Activated CD4-positive, alpha-beta T cell treated with anti-CD3 and anti-CD28 coated beads for 24 hours (primary cell): ENCODE measurements around the gene GSTM1.

Experiments
- DNase-seq, 2 donors: peaks; one replicate each; pipeline ENCODE4 v3.0.0-alpha.2; 2020; ENCODE audit warnings: low read depth in 2 of 2

Gene GSTM1

DNA sequence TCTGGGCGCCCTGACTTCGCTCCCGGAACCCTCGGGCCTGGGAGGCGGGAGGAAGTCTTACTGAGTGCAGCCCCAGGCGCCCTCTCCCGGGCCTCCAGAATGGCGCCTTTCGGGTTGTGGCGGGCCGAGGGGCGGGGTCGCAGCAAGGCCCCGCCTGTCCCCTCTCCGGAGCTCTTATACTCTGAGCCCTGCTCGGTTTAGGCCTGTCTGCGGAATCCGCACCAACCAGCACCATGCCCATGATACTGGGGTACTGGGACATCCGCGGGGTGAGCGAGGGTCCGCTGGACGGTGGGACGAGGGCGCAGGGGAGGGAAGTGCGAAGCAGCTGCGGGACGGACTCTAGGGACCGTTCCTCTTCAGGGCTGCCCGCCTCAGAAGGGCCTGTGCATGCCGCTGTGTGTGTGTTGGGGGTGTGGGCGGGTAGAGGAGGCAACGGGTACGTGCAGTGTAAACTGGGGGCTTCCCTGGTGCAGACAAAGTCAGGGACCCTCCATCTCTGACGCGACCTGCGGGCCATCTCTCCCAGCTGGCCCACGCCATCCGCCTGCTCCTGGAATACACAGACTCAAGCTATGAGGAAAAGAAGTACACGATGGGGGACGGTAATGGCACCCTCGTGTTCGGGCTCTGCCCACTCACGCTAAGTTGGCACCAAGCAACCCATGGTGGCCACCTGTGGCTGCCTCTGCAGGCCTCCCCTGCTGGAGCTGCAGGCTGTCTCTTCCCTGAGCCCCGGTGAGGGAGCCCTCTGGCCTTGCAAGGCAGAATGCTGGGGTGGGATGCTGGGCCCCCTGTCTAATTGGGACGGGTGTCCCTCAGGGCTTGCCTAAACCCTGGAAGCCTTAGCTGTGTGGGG lies at the start of gene GSTM1:
Gene GSTM1 (plus strand): TSS at position 177 of the 859 bp plus-strand sequence. CDS start 57 bp downstream, at position 234.
- peak in 1 of 2 donors; percentile 71 for DNase-seq

DNA sequence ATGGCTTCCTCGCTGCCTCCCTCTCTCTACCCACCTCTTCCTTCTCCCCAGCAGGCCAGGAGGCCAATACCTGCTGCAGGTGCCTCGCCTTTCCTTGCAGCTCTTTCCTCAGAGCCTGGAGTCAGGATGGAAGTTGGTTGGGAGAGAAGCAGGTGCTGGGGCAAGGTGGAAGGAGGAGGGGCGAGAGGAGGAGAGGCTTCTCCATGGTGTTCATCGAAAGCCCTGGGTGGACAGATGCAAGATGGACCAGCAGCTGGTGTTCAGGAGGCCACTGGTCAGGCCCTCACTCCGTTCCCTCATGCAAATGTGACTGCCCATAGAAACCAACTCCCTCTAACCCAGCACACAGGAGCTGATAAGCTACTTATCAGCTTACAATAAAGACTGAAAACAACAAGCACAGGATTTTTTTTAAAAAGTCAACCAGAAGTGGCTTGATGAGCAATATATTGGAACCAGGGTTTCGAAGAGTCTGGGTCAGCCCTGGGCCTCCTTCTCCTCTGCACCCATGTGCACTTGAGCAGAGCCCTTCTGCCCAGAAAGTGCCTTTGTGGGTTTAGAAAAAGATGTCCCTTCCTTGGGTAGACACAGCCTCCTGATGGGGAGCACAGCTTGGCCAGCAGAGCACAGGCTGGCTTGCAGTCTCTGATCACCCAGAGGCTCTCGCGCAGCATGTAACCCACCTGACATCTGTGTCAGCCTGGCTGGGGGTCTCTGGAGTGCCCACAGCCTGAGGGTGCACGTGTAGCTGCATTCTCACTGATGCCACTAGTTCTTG lies 48.4 kb upstream of the GSTM1 start:
- no peak for DNase-seq

DNA sequence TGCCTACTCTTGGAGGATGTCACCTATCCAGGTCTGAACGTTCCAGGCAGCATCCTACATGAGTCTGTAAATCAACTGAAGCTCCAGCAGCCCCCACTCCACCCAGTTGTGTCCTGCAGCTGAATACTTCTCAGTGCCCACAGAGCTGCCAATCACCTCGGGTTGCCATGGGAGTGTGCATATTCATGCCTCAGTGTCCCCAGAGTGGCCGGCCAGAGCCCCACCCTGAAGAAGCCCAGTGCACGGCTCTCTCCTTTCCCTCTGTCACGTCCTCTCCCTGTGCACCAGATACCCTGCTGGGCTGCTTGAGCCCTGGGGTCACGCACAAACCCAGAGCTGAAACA lies 47.8 kb upstream of the GSTM1 start:
- DNase-seq, result no peak

DNA sequence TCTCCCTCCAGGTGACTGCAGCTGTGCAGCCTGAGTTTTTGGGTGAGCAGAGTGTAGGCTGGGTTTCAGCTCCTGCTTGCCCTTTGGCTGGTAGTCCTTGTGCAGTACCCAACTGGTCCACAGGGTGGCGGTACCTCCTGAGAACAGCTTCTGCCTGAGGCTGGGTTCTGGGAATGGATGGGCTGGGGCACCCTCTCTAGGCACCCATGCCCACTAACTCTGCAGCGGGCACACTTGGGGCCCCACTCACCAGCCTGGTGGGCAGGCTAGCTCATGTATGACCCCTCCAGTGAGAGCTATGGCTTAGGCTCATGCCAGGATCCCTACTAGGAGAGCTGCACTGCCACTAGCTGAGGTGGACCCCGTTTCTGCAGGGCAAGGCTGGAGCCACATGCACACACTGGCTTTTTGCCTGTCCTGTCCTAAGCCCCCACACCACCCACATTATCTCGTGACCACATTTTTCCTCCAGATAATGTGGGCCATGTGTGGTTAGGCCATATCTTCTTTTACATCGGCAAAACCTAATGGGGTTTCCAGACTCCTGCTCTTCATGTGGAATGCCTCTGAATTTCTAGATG lies 47.2 kb upstream of the GSTM1 start:
- peak; percentile 92 to 94 for DNase-seq

DNA sequence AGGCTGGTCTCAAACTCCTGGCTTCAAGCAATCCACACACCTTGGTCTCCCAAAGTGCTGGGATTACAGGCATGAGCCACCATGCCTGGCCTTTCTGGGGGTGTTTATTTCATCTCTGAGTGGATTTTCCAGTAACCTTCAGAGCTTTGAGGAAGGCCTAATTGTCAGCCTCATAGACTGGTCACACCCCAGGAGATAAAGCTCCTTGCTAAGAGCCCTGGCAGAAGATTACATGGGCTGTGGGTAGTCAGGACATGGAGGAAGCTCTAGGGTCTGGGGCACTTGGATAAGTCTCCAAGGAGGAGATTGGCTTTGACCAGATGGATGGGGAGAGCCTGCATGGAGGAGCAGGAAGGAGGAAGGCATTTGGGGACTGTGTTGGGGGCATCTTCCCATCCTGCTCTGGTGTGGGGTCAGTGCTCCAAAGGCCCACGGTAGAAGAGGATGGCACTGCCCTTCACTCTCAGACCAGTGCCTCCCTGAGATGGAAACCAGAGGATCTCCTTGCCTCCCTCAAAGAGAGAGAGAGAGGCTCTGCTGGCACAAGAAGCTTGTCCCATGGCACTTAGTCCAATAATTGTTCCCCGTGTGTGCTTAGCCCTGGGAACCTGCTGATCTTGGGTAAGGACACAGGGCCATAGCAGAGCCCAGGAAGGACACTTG lies 46.4 kb upstream of the GSTM1 start:
- DNase-seq, result no peak

DNA sequence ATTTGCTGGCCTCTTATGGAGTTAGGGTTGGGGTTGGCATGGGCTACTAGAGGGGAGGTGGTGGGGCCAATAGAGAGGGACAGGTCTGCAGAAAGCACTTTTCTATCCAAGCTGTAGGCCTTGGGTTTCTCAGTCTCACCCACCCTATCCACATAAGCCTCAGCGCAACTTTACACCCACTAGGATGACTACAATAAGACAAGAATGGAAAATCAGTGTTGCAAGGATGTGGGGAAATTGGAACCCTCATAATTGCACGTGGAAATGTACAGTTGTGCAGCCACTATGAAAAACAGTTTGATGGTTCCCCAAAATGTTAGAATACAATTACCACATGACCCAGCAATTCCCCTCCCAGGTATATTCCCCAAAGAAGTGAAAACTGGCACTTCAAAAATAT lies 45.8 kb upstream of the GSTM1 start:
- no peak for DNase-seq

DNA sequence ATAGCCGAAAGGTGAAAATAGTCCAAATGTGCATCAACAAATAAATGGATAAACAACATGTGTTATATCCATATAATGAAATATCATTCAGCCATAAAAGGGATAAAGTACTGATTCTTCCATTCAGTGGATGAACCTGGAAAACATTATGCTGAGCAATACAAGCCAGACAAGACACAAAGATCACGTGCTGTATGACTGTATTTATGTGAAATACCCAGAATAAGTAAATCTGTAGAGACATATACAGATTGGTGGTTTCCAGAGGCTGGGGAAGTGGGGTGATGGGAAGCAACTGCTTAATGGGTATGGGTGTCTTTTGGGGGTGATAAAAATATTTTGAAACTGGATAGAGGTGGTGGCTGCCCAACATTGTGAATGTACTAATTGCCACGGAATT lies 45.0 kb upstream of the GSTM1 start:
- no peak for DNase-seq

DNA sequence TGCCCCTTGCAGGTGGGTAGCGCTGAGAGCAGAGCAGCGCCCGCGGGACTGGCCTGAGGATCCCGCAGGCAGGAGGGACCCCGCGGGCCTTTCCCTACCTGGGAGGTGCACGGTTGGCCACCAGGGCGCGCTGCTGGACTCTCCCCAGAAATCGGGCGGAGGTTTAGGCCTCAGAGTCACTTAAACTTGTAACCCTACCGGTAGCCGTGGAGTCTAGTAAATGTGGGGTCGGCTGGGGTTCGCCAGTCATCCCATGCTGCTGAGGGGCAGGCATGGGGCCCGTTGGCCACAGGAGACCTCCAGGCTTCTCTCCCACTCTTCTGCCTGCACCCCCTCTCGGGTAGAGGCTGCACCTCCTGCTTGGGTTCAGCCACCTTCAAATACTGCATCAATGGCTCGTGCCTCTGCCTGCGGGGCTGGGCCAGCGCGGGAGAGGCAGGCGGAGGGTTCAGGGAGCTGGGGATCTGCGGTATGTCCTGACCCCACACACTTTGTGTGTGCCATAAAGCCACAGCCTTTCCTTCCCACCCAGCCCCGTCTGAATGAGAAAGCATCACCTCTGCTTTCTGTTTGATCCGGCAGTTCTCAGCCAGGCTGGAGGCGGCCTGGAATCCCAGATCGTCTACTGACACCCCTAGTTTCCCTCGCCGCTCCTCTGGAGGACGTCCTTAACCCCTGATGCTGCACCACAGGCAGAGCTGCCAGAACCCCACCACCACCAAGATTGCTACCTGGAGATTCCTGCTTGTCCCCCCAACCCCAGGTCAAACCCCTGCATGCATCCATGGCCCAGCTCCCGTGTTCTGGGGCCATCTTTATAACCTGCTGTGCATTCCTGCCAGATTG lies 44.0 kb upstream of the GSTM1 start:
- peak; percentile 87 to 88 for DNase-seq

DNA sequence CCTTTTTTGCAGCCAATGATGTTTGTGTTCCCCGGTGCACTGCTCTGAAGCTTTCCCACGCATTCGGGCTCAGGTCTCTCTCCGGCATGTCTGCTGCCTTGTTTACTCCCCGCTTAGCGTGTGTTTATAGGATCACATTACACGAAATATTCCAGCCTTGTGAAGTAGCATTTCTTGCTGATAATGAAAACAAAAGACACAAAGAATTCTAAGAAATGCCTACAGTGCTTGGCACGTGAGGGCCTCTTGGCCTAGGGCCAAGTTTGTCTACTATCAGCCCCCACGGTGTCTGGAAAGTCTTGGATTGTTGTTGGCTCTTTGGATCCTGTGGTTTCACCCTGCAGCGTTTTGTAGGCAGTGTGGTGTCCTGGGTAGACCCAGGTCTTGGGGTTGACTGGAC lies 42.9 kb upstream of the GSTM1 start:
- DNase-seq, result no peak

DNA sequence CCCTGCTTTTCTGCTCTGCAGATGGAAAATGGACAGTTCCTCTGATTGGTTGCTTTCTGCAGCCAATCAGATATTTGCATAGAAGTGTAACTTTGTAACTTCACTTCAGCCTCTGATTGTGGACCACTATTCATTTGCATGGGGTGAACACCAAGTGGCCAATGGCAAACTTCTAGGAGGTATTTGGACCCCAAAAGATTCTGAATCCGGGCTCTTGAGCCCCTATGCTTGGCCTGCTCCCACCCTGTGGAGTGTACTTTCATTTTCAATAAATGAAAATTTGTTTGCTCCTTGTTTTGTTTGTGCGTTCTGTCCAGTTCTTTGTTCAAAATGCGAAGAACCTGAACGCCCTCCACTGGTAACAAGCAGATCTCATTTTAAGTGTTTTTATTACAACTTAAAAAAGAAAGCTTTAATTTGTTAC lies 38.1 kb upstream of the GSTM1 start:
- no peak for DNase-seq

DNA sequence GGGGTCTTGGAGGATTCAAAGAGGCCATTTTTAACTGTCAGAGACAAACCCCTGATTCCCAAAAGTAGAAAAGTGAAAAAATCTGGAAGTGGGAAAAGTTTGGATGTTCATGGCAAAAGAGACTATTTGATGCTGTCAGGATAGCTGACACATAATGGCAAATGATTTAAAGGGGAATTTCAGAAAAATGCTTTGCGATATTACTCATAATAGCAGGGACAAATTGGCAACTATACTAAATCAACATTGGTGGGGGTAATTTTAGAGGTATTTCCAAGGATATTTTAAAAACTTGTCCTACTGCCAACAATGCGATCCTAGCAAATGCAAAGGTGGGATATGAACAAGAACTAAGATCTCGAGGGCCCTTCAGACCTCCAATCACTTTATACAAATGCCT lies 37.0 kb upstream of the GSTM1 start:
- DNase-seq, result no peak

DNA sequence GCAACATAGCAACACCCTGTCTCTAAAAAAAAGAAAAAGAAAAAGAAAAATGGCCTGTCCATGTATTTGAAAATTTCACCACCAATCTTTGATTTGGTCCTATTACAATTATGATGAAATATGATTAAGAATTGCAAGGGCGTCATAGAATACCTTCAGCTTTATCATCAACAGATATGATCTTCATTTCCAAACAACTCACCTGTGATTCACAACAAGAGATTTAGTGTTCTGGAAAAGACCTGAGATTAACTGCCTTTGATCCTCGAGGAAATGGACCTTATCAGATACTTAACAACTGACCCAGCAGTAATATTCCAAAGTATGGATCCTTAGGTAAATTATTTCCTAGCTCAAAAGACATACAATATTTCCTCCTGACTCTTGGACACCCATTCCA lies 35.2 kb upstream of the GSTM1 start:
- no peak for DNase-seq

DNA sequence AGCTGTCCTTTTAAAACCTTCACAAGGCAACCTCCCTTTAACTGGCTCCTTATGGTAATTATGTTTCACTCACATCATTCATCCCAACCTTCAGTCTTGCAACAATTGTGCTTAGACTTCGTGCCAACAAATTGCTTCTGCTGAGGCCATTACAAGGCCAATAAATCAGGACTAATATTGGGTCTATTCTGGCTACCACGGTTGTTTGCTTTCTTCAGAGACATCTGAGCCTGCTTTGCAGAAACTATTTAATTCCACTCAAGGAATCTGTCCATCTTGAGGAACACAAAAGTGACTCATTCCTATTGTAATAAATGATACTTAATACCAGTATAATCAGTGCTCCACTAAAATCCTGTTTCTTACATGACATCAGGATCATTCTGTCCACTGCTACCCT lies 34.3 kb upstream of the GSTM1 start:
- no peak for DNase-seq

DNA sequence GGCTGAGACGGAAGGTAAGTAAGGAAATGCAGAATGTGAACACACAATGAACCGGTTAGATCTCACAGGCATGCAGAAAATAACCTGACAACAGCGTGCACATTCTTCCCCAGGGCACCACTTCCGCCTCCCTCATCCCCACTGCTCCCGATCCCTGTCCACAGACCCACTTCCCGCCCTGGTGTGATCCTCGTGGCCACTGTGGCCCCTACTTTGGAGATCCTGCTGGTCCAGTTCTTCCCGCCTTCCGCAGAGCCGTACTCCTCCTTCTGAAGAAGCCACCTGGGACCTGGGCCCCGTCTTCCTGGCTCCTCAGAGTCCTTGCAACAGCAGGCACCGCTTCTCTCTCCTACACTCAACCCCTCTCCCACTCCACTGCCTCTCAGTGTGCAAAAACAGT lies 33.1 kb upstream of the GSTM1 start:
- DNase-seq, result no peak

DNA sequence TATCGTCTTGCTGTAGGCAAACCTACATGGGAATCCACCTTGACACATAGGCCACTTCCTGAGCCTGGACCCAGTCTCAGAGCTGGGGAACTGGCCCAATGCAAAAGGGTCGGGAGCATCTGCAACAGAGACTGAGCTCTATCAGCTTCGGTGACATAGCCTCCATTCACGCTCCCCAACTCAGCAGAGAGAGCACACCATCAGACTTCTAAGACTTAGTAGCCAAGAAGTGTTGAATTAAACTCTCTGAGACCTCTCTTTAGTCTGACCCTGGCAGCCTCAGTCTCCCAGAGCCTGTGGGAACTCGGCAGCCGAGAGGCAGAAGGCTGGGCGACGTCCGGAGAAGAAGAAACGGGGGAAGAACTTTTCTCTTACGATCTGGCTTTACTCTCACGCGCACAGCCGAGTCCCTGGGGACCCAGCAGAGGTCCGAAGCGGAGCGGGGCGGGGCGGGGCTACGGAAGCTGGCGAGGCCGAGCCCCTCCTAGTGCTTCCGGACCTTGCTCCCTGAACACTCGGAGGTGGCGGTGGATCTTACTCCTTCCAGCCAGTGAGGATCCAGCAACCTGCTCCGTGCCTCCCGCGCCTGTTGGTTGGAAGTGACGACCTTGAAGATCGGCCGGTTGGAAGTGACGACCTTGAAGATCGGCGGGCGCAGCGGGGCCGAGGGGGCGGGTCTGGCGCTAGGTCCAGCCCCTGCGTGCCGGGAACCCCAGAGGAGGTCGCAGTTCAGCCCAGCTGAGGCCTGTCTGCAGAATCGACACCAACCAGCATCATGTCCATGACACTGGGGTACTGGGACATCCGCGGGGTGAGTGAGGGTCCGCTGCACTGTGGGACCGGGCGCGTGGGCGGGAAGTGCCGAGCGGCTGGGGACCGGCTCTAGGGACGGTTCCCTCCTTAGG lies 31.8 kb upstream of the GSTM1 start, which contains the start of gene GSTM4:
Gene GSTM4 (plus strand): TSS at position 485 of the 905 bp plus-strand sequence. CDS start 291 bp downstream, at position 776.
- peak; percentile 62 to 74 for DNase-seq

DNA sequence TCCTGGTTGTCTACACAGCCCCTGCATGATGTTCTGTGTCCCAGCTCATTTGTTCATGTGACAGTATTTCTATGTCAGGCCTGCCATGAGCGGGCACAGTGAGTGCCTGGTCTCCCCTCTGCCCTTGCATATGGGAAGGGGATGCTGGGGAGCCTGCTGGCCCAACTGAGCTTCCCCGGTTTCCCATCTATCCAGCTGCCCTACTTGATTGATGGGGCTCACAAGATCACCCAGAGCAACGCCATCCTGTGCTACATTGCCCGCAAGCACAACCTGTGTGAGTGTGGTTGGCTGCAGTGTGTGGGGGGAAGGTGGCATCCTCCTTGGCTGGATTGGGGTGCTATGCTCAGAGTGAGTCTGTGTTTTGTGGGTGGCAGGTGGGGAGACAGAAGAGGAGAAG lies 30.2 kb upstream of the GSTM1 start:
- no peak for DNase-seq

DNA sequence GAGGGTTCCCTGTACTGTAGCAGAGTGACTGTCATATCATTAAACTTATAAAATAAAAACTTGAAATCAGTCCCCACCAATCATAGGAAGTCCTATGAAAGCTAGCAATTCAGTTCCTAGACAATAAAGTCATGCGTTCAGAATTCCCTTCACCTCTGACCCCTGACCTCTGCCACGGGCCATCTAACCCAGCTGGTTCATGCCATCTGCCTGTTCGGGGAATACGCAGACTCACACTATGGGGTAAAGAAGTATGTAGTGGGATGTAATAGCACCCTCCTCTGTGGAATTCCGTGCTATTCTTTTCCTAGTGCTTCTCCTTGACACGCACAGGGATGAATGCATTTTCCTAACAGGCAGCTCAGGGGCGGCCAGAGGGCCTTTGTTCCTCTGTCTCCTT lies 29.6 kb upstream of the GSTM1 start:
- no peak for DNase-seq

DNA sequence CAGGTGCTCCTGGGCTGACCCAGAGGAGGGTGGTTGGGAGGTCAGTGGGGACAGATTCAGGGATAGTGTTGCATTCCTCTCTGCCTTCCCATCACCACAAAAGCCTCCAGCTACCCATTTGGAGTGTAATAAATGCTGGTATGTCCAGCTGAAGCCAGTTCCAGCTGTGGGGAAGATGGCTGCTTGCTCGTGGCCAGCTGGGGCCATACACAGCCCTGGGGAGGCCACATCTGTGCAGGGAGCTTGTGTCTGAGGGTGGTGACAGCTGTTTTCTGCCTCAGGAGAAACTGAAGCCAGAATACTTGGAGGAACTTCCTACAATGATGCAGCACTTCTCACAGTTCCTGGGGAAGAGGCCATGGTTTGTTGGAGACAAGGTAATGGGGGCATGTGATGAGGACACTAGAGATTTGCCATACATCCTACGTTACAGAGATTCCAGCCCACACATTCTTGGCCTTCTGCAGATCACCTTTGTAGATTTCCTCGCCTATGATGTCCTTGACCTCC lies 29.0 kb upstream of the GSTM1 start:
- no peak for DNase-seq

DNA sequence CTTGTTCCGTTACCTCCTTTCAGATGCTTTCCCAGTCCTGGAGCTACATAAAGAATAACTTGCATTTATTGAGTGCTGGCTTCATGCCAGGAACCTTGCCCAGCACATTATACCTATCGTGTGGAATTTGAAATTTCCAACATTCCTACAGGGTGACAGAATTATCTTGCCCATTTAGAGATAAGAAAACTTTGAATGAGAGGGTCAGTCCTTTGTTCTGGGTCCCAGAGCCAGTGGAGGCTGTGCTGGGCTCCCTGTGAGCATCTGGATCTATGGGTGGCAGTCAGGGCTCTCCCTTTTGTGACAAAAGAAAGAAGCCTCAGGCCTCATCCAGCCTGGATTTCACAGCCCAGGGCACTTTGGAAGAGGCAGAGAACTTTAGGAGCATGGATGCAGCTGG lies 28.5 kb upstream of the GSTM1 start:
- DNase-seq, result no peak
